ENCODE data around the gene CD69.

GRCh38 chr12:9809338-9809737 lies 48.6 kb upstream of the CD69 start:
- TF ChIP-seq POLR2AphosphoS5 (IDR thresholded peaks at IDR 0.05; ENCODE audit: low read depth, low read length), result no peak
- TF ChIP-seq, protein P1, sequence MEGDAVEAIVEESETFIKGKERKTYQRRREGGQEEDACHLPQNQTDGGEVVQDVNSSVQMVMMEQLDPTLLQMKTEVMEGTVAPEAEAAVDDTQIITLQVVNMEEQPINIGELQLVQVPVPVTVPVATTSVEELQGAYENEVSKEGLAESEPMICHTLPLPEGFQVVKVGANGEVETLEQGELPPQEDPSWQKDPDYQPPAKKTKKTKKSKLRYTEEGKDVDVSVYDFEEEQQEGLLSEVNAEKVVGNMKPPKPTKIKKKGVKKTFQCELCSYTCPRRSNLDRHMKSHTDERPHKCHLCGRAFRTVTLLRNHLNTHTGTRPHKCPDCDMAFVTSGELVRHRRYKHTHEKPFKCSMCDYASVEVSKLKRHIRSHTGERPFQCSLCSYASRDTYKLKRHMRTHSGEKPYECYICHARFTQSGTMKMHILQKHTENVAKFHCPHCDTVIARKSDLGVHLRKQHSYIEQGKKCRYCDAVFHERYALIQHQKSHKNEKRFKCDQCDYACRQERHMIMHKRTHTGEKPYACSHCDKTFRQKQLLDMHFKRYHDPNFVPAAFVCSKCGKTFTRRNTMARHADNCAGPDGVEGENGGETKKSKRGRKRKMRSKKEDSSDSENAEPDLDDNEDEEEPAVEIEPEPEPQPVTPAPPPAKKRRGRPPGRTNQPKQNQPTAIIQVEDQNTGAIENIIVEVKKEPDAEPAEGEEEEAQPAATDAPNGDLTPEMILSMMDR (IDR thresholded peaks at IDR 0.05), result no peak
- no peak for TF ChIP-seq TCF7L2 (IDR thresholded peaks at IDR 0.05; ENCODE audit: low read depth, low read length)
- no peak for TF ChIP-seq SIN3A (IDR thresholded peaks at IDR 0.05; ENCODE audit: borderline replicate concordance, insufficient read depth, low read depth, low read length)
- TF ChIP-seq REST (IDR thresholded peaks at IDR 0.05; ENCODE audit: insufficient read depth in 1 of 2, low read depth in 2 of 2, low read length in 1 of 2), result no peak
